ENCODE results near the gene PKD1. TPM values are rescaled to one million over a fixed set of nuclear protein-coding genes. Genes with fewer than 3 reads are reported as not detected.

Gene PKD1
- total and polyA plus RNA-seq, 8 donors, result 29.8 to 127 (median 44.2) TPM

GRCh38 chr16:2154533-2155090, 18.9 kb upstream of the PKD1 start:
- H3K4me1 ChIP-seq, result peaks cover 32 to 43% (median 41%) of the 10 kb centered on the region in 3 donors
- FAIRE-seq (no peak), DNase-seq (no peak), ATAC-seq (no peak)
- no peak for TF ChIP-seq CTCF (IDR thresholded peaks at IDR 0.05)
- no peaks in the 10 kb centered on the region for H3K9me3 ChIP-seq
- no peaks in the 10 kb centered on the region for H3K27me3 ChIP-seq
- no peaks in the 10 kb centered on the region for H3K36me3 ChIP-seq
- peak overlapping the region; percentile 55 to 79 (median 70) for H3K27ac ChIP-seq
- H3K4me3 ChIP-seq, result peak overlapping the region; percentile 38 to 86 (median 58)
- intact Hi-C loops (cut with DNase I), result no loop called here
- WGBS, 2 donors, result 1 to 3% methylated on average over 23 of the region's 23 CpGs

DNA sequence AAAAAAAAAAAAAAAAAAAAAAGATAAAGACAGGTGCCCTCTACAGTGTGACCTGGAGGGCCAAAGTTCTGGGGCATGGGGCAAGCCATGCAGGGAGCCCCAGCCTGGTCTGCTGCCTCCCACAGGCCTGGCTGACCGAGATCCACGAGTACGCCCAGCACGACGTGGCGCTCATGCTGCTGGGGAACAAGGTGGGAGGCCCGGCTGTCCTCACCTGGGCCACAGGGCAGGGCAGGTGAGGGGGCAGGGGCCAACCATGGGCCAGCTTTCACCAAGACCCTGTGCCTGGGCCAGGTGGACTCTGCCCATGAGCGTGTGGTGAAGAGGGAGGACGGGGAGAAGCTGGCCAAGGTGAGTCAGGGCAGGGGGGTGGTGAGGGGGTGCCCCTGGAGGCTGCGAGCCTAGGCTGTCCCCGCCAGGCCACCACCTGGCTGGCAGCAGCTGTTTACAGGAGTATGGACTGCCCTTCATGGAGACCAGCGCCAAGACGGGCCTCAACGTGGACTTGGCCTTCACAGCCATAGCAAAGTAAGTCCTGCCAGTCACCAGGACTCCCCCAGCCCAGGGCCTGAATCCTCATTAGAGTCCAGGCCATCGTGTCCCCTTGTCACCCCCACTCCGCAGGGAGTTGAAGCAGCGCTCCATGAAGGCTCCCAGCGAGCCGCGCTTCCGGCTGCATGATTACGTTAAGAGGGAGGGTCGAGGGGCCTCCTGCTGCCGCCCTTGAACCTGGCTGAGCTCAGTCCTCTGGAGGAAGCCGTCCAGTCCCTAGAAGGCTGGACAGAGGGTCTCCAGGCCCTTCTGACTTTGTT, 17.2 kb upstream of the PKD1 start:
- WGBS, 2 donors, result 6 to 9% methylated on average over 25 of the region's 25 CpGs
- Histone ChIP-seq H3K4me3 (peak overlapping the region; percentile 38 to 86 (median 58)), H3K36me3 (no peaks in the 10 kb centered on the region), H3K27me3 (no peaks in the 10 kb centered on the region), H3K4me1 (peaks cover 32 to 40% (median 39%) of the 10 kb centered on the region in 3 donors), H3K9me3 (no peaks in the 10 kb centered on the region), H3K27ac (peak overlapping the region; percentile 66 to 85 (median 74))
- FAIRE-seq (no peak), ATAC-seq (peak; percentile 5 to 17 (median 10)), DNase-seq (peak; percentile 62 to 93 (median 82))
- no peak for TF ChIP-seq CTCF (IDR thresholded peaks at IDR 0.05)
- intact Hi-C loops (cut with DNase I), result no loop called here

DNA sequence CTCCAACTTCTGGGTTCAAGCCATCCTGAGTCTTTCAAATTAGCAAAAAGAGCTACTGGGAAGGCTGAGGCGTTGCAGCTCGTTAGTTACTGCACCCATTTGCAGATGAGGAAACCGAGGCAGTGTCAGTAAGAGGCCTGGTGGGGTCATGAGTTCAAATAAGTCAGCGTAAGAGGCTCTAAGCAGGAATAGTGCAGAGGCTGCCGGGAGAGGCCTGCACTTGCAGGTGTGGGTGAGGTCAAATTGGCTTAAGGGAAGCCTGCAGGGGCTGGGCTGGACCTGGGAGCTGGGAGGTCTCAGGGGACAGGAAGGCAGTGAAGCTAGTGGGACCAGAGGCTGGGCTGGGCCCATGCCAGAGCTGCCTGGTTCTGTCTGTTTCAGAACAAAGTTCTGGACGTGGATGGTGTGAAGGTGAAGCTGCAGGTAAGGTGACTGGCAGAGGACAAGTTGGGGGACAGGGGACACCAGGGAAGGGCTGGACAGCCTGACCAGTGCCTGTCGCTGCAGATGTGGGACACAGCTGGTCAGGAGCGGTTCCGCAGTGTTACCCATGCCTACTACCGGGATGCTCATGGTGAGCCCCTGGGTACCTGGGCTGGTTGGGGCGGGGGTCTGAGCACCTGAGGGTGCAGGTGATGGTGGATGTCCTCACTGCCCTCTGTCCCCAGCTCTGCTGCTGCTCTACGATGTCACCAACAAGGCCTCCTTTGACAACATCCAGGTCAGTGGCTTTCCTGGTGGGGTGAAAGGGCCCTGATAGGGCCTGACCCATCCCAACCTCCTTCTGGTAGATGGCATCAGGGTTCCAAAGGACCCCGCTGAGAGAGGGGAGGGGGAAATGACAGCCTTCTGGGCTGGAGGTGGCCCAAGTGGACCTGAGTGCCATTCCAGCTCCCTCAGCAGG, 15.7 kb upstream of the PKD1 start:
- Histone ChIP-seq H3K27ac (peak overlapping the region; percentile 46 to 92 (median 82)), H3K4me3 (peak overlapping the region in 2 of 4 donors; percentile 73 to 86), H3K4me1 (peaks cover 24 to 30% (median 27%) of the 10 kb centered on the region in 3 donors), H3K9me3 (no peaks in the 10 kb centered on the region), H3K27me3 (no peaks in the 10 kb centered on the region), H3K36me3 (no peaks in the 10 kb centered on the region)
- no peak for TF ChIP-seq CTCF (IDR thresholded peaks at IDR 0.05)
- WGBS, 2 donors, result 53% methylated on average over 13 of the region's 13 CpGs
- intact Hi-C loops (cut with DNase I), result no loop called here
- DNase-seq, result peak in 3 of 6 donors; percentile 26 to 82 (median 49)
- ATAC-seq, result no peak
- FAIRE-seq, result no peak

DNA sequence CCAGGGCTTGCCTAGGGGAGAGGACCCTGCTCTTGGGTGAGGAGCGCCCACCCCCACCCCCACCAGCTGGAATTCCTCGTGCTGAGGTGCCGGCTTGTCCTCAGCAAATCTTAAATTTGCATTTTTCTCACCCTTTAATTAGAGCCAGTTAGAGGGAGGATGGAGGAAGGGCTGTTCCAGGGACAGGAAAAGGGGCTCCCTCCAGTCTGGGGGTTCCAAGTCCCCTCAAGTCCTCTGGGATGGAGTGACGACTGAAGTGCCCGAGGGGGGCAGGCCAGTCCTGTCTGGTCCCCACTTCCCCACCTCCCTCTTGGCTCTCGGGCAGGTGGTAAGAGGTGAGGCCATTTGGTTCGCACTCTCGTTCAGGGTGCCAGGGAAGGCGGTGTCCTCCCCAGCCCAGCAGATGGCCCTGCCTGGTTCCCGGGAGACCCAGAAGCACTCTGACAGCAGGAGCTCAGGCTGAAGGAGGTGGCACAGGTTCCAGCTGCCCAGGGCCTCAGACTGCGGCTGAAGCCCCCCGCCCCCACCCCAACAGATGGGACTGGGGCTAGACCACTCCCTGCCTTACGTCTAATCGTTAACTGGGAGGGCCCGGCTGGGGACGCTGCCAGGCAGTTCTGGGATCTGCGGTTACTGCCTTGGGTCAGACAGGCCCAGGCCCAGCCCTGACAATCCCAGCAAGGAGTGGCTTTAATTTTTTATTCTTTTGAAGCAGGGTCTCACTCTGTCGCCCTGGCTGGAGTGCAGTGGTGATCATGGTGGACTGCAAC, 14.9 kb upstream of the PKD1 start:
- no peak for TF ChIP-seq CTCF (IDR thresholded peaks at IDR 0.05)
- FAIRE-seq (no peak), ATAC-seq (peak in 2 of 4 donors; percentile 1 to 4), DNase-seq (peak in 5 of 6 donors; percentile 57 to 89 (median 74))
- Histone ChIP-seq H3K27ac (peak overlapping the region in 3 of 4 donors; percentile 46 to 92 (median 79)), H3K4me1 (peaks cover 23 to 30% (median 25%) of the 10 kb centered on the region in 3 donors), H3K4me3 (peak overlapping the region in 3 of 4 donors; percentile 55 to 86 (median 73)), H3K27me3 (no peaks in the 10 kb centered on the region), H3K9me3 (no peaks in the 10 kb centered on the region), H3K36me3 (no peaks in the 10 kb centered on the region)
- WGBS, 2 donors, result 23 to 26% methylated on average over 18 of the region's 18 CpGs
- intact Hi-C loops (cut with DNase I), result no loop called here
